Fibroblast of lung (primary cell): ENCODE results near the gene PDZRN4. TPM values are rescaled to one million over a fixed set of nuclear protein-coding genes. Genes with fewer than 3 reads are reported as not detected.
"Not testable (repeated sequence)": the region's sequence is repeated elsewhere in the genome, so short reads cannot be mapped to it uniquely, and the experiment has no call there.

Source experiments
- DNase-seq, 2 donors: peaks; one replicate each; pipeline versions ENCODE4 v3.0.0 to v3.0.0-alpha.2; 2010; ENCODE audit warnings: low read depth in 2 of 2
- H2AFZ ChIP-seq: 2 replicates; pipeline ENCODE4 v1.5.1; 2012; ENCODE audit warnings: low read length, control low read depth, inconsistent platforms
- H3K27ac ChIP-seq: 2 replicates; pipeline ENCODE4 v1.5.1; 2011; ENCODE audit warnings: low read length, control low read depth; ENCODE audit not compliant: insufficient read depth
- H3K27me3 ChIP-seq: 2 replicates; pipeline ENCODE4 v1.5.1; 2011; ENCODE audit warnings: mild to moderate bottlenecking, low read length; ENCODE audit not compliant: control insufficient read depth, insufficient read depth
- H3K36me3 ChIP-seq: 2 replicates; pipeline ENCODE4 v1.5.1; 2011; ENCODE audit warnings: low read length; ENCODE audit not compliant: control insufficient read depth, insufficient read depth
- H3K4me1 ChIP-seq: 2 replicates; pipeline ENCODE4 v1.5.1; 2011; ENCODE audit warnings: low read length; ENCODE audit not compliant: control insufficient read depth, insufficient read depth; ENCODE audit errors: extremely low read depth
- H3K4me2 ChIP-seq: 2 replicates; pipeline ENCODE4 v1.5.1; 2011; ENCODE audit warnings: low read length, control low read depth; ENCODE audit not compliant: insufficient read depth; ENCODE audit errors: extremely low read depth
- H3K4me3 ChIP-seq, 4 experiments: fragments of 200-600 bp in 1 of 4; sonication (generic) in 1 of 4; replicated peaks in 1 of 4; 2 replicates each; pipeline ENCODE4 v1.5.1; 2011 to 2016; ENCODE audit warnings: low read length in 4 of 4, low read depth in 3 of 4, mild to moderate bottlenecking in 3 of 4, control low read depth in 2 of 4, inconsistent platforms in 1 of 4, mixed read lengths in 1 of 4; ENCODE audit not compliant: insufficient read depth in 1 of 4; ENCODE audit errors: control extremely low read depth in 1 of 4
- H3K79me2 ChIP-seq: 2 replicates; pipeline ENCODE4 v1.5.1; 2012; ENCODE audit warnings: mild to moderate bottlenecking, low read length, inconsistent platforms; ENCODE audit not compliant: control insufficient read depth, insufficient read depth
- H3K9ac ChIP-seq: 2 replicates; pipeline ENCODE4 v1.5.1; 2011; ENCODE audit warnings: mild to moderate bottlenecking, low read length, control low read depth; ENCODE audit not compliant: insufficient read depth
- H3K9me3 ChIP-seq: 2 replicates; pipeline ENCODE4 v1.5.1; 2012; ENCODE audit warnings: low read depth, low read length; ENCODE audit not compliant: control insufficient read depth, insufficient read depth
- H4K20me1 ChIP-seq: 2 replicates; pipeline ENCODE4 v1.5.1; 2011; ENCODE audit warnings: low read length; ENCODE audit not compliant: control insufficient read depth, insufficient read depth; ENCODE audit errors: extremely low read depth
- EZH2 ChIP-seq: IDR thresholded peaks from 2 replicates; pipeline ENCODE4 v1.5.1; 2012; ENCODE audit warnings: low read length, control low read depth, mild to moderate bottlenecking; ENCODE audit errors: missing control alignments
- polyA plus RNA-seq, 2 donors: library from polyadenylated mRNA; depleted of rRNA in 1 of 2; stranded (reverse) in 1 of 2; unstranded in 1 of 2; fragments of >200 nt; gene quantifications; 2 replicates each; pipeline ENCODE4 v1.2.1, GENCODE V29; 2011 to 2012; ENCODE audit warnings: missing spikeins in 1 of 2
- total RNA-seq: library from RNA; depleted of rRNA; stranded (reverse); fragments of >200 nt; gene quantifications from 2 replicates; pipeline ENCODE4 v1.2.1, GENCODE V29; 2014
- TF ChIP-seq, protein P1 (sequence below), 2 donors: IDR thresholded peaks in 1 of 2; conservative IDR thresholded peaks in 1 of 2; 1 replicate in 1 of 2; 2 replicates in 1 of 2; pipeline ENCODE4 v1.5.1; 2011 to 2012; ENCODE audit warnings: low read length in 2 of 2, control low read depth in 1 of 2, inconsistent platforms in 1 of 2, low read depth in 1 of 2, mild to moderate bottlenecking in 1 of 2

Gene PDZRN4
- total and polyA plus RNA-seq, 2 donors (not counting 1 experiment from before 2014, with no cell fraction given) = not detected

DNA sequence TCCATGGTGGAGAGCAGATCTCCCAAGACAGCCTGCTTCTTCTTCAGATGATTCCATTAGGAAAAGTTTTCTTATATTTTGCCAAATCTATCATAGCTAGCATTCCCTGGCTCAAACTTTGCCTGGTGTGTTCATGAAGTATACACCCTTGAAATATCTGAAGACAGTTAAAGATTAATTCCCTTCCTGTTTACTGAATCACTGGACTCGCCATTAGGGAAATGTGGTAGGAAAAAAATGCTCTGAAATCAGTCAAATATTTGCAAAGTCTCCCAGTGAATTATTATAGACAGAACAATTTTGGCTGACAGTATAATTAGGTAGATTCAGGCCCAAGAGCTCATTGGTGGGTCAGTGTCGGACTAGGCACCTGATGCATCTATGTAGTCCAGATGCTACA, 86.5 kb downstream of the PDZRN4 start:
- Histone ChIP-seq H3K36me3 (no peaks in the 10 kb centered on the region), H4K20me1 (no peaks in the 10 kb centered on the region), H3K79me2 (no peaks in the 10 kb centered on the region), H3K9me3 (no peaks in the 10 kb centered on the region), H3K9ac (no peak overlapping the region), H3K4me3 (no peak overlapping the region), H3K4me2 (no peak overlapping the region), H3K27ac (no peak overlapping the region), H2AFZ (no peak overlapping the region), H3K27me3 (no peaks in the 10 kb centered on the region), H3K4me1 (no peaks in the 10 kb centered on the region)
- TF ChIP-seq, protein P1, sequence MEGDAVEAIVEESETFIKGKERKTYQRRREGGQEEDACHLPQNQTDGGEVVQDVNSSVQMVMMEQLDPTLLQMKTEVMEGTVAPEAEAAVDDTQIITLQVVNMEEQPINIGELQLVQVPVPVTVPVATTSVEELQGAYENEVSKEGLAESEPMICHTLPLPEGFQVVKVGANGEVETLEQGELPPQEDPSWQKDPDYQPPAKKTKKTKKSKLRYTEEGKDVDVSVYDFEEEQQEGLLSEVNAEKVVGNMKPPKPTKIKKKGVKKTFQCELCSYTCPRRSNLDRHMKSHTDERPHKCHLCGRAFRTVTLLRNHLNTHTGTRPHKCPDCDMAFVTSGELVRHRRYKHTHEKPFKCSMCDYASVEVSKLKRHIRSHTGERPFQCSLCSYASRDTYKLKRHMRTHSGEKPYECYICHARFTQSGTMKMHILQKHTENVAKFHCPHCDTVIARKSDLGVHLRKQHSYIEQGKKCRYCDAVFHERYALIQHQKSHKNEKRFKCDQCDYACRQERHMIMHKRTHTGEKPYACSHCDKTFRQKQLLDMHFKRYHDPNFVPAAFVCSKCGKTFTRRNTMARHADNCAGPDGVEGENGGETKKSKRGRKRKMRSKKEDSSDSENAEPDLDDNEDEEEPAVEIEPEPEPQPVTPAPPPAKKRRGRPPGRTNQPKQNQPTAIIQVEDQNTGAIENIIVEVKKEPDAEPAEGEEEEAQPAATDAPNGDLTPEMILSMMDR (conservative IDR thresholded peaks at IDR 0.05 in 1 of 2, IDR thresholded peaks at IDR 0.05 in 1 of 2; ENCODE audit: low read depth in 1 of 2, low read length in 2 of 2) = no peak
- no peak for TF ChIP-seq EZH2
- peak in 1 of 2 donors; percentile 59 for DNase-seq

DNA sequence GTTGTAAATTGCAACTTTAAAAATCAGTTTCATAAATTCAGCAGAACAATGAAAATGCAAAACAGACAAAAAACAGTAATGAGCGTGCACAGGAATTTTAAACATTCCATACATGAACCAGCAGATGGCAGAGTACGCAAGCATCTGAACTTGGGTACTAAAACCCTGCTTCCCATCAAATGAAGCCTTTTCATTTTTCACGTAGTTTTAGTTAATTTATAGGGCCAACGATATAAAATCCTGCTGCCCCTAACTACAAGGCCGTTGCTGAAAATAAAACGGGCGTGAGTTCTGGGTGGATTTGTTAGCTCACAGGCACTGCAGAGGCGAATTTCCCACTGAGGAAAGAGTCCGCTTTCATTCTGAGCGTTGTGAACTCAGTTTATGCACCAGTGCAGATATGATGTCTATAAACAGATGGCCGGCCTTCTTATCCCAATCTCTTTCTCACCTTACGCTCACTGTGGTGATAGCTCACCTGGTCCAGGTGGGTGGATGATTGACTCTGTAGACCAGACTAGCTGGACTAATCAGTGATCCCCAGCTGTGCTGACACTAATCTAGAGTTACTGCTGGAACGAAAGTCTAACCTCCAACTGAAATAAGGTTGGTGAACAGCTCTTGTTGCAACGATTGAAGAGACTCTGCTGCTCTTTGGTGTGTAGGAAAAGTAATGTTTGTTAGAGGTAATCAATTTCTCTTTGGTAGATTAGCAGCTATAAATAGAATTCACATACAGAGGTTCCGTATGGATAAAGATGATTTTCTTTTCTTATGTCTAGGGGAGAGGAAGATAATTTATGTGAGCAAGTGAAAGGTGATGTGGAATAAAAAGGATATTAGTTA, 89.2 kb downstream of the PDZRN4 start:
- no peak overlapping the region for H3K4me2 ChIP-seq

DNA sequence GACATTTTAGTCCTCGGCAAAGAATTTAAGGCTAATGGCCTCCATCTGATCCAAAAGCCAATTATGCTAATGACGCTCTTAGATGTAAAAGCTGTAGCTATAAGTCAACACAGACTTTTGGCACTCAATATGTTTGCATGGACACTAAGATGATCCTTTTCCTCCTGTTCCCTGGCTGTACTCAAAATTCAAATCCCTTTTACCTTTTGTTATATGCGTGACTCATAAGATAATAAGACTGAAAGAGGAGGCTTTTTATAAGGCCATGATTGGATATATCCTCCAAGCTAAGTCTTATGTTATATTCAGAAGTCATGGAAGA, 89.8 kb downstream of the PDZRN4 start:
- TF ChIP-seq, protein P1 (conservative IDR thresholded peaks at IDR 0.05 in 1 of 2, IDR thresholded peaks at IDR 0.05 in 1 of 2; ENCODE audit: low read depth in 1 of 2, low read length in 2 of 2) = no peak
- TF ChIP-seq EZH2 = no peak
- Histone ChIP-seq H3K4me3 (no peak overlapping the region), H3K4me1 (no peaks in the 10 kb centered on the region), H3K27ac (no peak overlapping the region), H3K4me2 (no peak overlapping the region), H2AFZ (no peak overlapping the region), H3K36me3 (no peaks in the 10 kb centered on the region), H4K20me1 (no peaks in the 10 kb centered on the region), H3K9me3 (no peaks in the 10 kb centered on the region), H3K27me3 (no peaks in the 10 kb centered on the region), H3K79me2 (no peaks in the 10 kb centered on the region), H3K9ac (no peak overlapping the region)
- no peak for DNase-seq

More for the DNA sequence above, 89.2 kb downstream of the PDZRN4 start:
- Histone ChIP-seq H3K9ac (no peak overlapping the region), H3K79me2 (no peaks in the 10 kb centered on the region), H3K9me3 (no peaks in the 10 kb centered on the region), H2AFZ (no peak overlapping the region), H3K4me1 (no peaks in the 10 kb centered on the region), H3K27me3 (no peaks in the 10 kb centered on the region), H3K4me3 (no peak overlapping the region), H3K27ac (no peak overlapping the region), H3K36me3 (no peaks in the 10 kb centered on the region), H4K20me1 (no peaks in the 10 kb centered on the region)
- peak; percentile 39 to 65 for DNase-seq
- TF ChIP-seq, protein P1 (conservative IDR thresholded peaks at IDR 0.05 in 1 of 2, IDR thresholded peaks at IDR 0.05 in 1 of 2; ENCODE audit: low read depth in 1 of 2, low read length in 2 of 2) = peak; percentile 62 to 67
- TF ChIP-seq EZH2 = no peak

DNA sequence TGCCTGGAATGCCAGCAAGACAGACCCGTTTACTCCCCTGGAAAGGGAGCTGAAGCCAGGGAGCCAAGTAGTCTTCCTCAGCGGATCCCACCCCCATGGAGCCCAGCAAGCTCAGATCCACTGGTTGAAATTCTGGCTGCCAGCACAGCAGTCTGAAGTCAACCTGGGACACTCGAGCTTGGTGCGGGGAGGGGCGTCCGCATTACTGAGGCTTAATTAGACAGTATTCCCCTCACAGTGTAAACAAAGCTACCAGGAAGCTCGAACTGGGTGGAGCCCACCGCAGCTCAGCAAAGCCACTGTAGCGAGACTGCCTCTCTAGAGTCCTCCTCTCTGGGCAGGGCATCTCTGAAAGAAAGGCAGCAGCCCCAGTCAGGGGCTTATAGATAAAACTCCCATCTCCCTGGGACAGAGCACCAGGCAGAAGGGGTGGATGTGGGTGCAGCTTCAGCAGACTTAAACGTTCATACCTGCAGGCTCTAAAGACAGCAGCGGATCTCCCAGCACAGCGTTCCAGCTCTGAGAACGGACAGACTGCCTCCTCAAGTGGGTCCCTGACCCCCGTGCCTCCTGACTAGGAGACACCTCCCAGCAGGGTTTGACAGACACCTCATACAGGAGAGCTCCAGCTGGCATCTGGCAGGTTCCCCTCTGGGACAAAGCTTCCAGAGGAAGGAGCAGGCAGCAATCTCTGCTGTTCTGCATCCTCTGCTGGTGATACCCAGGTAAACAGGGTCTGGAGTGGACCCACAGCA, 92.4 kb downstream of the PDZRN4 start:
- not testable (repeated sequence) for H3K4me2 ChIP-seq, DNase-seq, H3K9ac ChIP-seq, H3K9me3 ChIP-seq, H3K27ac ChIP-seq, H4K20me1 ChIP-seq, H3K4me3 ChIP-seq, H2AFZ ChIP-seq, H3K27me3 ChIP-seq, H3K36me3 ChIP-seq, H3K79me2 ChIP-seq, H3K4me1 ChIP-seq
